CD14-positive monocyte (primary cell): ENCODE data around the gene CLN6. TPM values are rescaled to one million over a fixed set of nuclear protein-coding genes. Genes with fewer than 3 reads are reported as not detected.

Experiments used
- DNase-seq, 3 donors: peaks; one replicate each; pipeline ENCODE4 v3.0.0-alpha.2; 2011 to 2022
- H2AFZ ChIP-seq: 2 replicates; pipeline ENCODE4 v1.6.0; 2012; ENCODE audit warnings: mild to moderate bottlenecking, low read depth, low read length, inconsistent platforms; ENCODE audit not compliant: insufficient read depth, poor library complexity, severe bottlenecking
- H3K27ac ChIP-seq, 2 donors: 1 replicate in 1 of 2; 2 replicates in 1 of 2; pipeline ENCODE4 v1.5.1; 2012 to 2013; ENCODE audit warnings: low read length in 2 of 2, control low read depth in 1 of 2, inconsistent platforms in 1 of 2, low read depth in 1 of 2, mild to moderate bottlenecking in 1 of 2
- H3K27me3 ChIP-seq, 2 donors: one replicate each; pipeline versions ENCODE4 v1.6.0 to v1.6.1; 2011 to 2013; ENCODE audit warnings: low read length in 2 of 2; ENCODE audit not compliant: control insufficient read depth in 2 of 2, insufficient read depth in 2 of 2
- H3K36me3 ChIP-seq, 2 donors: replicated peaks in 1 of 2; 1 replicate in 1 of 2; 2 replicates in 1 of 2; pipeline versions ENCODE4 v1.5.1 to v1.6.1; 2012 to 2013; ENCODE audit warnings: low read length in 2 of 2, control low read depth in 1 of 2, inconsistent platforms in 1 of 2, mild to moderate bottlenecking in 1 of 2; ENCODE audit not compliant: insufficient read depth in 2 of 2, control insufficient read depth in 1 of 2
- H3K4me1 ChIP-seq, 2 donors: 1 replicate in 1 of 2; 2 replicates in 1 of 2; pipeline versions ENCODE4 v1.5.1 to v1.6.1; 2012 to 2013; ENCODE audit warnings: low read length in 2 of 2, control low read depth in 1 of 2, inconsistent platforms in 1 of 2, mild to moderate bottlenecking in 1 of 2, moderate library complexity in 1 of 2; ENCODE audit not compliant: insufficient read depth in 2 of 2, control insufficient read depth in 1 of 2
- H3K4me2 ChIP-seq: replicated peaks from 2 replicates; pipeline ENCODE3; 2012; ENCODE audit warnings: low read length, moderate library complexity, mild to moderate bottlenecking; ENCODE audit not compliant: poor library complexity, severe bottlenecking; ENCODE audit errors: extremely low read depth
- H3K4me3 ChIP-seq, 3 experiments: fragments of 200-600 bp in 1 of 3; sonication (generic) in 1 of 3; replicated peaks in 1 of 3; 1 replicate in 2 of 3; 2 replicates in 1 of 3; pipeline ENCODE4 v1.5.1; 2011 to 2013; ENCODE audit warnings: low read length in 3 of 3, mild to moderate bottlenecking in 3 of 3, control low read depth in 2 of 3, low read depth in 2 of 3, inconsistent platforms in 1 of 3, moderate library complexity in 1 of 3
- H3K79me2 ChIP-seq: 2 replicates; pipeline ENCODE4 v1.6.0; 2012; ENCODE audit warnings: mild to moderate bottlenecking, control low read depth, inconsistent platforms, low read length, moderate library complexity; ENCODE audit not compliant: insufficient read depth
- H3K9ac ChIP-seq: 2 replicates; pipeline ENCODE4 v1.6.0; 2017; ENCODE audit warnings: low read length, mild to moderate bottlenecking; ENCODE audit not compliant: insufficient read depth, poor library complexity, severe bottlenecking
- H3K9me3 ChIP-seq, 2 donors: replicated peaks in 1 of 2; 1 replicate in 1 of 2; 2 replicates in 1 of 2; pipeline versions ENCODE4 v1.5.1 to v1.6.1; 2012 to 2013; ENCODE audit warnings: low read length in 2 of 2, control low read depth in 1 of 2; ENCODE audit not compliant: control insufficient read depth in 1 of 2, insufficient read depth in 1 of 2
- H4K20me1 ChIP-seq: 2 replicates; pipeline ENCODE4 v1.6.0; 2012; ENCODE audit warnings: mild to moderate bottlenecking, low read length, control low read depth, moderate library complexity; ENCODE audit not compliant: insufficient read depth
- H3K27ac Mint-ChIP-seq, 7 donors: one replicate each; pipeline ENCODE4 v1.8.0; 2020; ENCODE audit warnings: mild to moderate bottlenecking in 7 of 7, mixed read lengths in 7 of 7, moderate library complexity in 6 of 7, inconsistent platforms in 2 of 7
- H3K27me3 Mint-ChIP-seq, 3 donors: one replicate each; pipeline ENCODE4 v1.8.0; 2021 to 2022; ENCODE audit warnings: low read depth in 3 of 3, mild to moderate bottlenecking in 3 of 3, mixed read lengths in 3 of 3, moderate library complexity in 3 of 3, inconsistent platforms in 1 of 3
- H3K36me3 Mint-ChIP-seq, 2 donors: one replicate each; pipeline ENCODE4 v1.8.0; 2020; ENCODE audit warnings: mixed read lengths in 2 of 2, inconsistent platforms in 1 of 2, mild to moderate bottlenecking in 1 of 2
- H3K4me1 Mint-ChIP-seq: one replicate; pipeline ENCODE4 v1.8.0; 2020; ENCODE audit warnings: mild to moderate bottlenecking, mixed read lengths
- H3K4me3 Mint-ChIP-seq, 2 donors: one replicate each; pipeline ENCODE4 v1.8.0; 2020; ENCODE audit warnings: mild to moderate bottlenecking in 2 of 2, mixed read lengths in 2 of 2, moderate library complexity in 1 of 2
- H3K9me3 Mint-ChIP-seq, 7 donors: one replicate each; pipeline ENCODE4 v1.8.0; 2020 to 2022; ENCODE audit warnings: mixed read lengths in 7 of 7, mild to moderate bottlenecking in 6 of 7, moderate library complexity in 6 of 7, inconsistent platforms in 2 of 7
- WGBS: methylation state at CpG from one replicate; pipeline ENCODE4 v1.1.5; 2013; ENCODE audit warnings: missing lambda C conversion rate; ENCODE audit not compliant: insufficient coverage; 5-methylcytosine and 5-hydroxymethylcytosine counted together
- intact Hi-C, 2 donors: fragments of 100-400 bp; cut with micrococcal nuclease; formaldehyde crosslinking; loops; one replicate each; pipeline versions ENCODE4 v1.15.0 to v1.15.1; 2023
- polyA plus RNA-seq, 3 donors: library from polyadenylated mRNA; depleted of rRNA in 1 of 3; unstranded in 2 of 3; stranded (reverse) in 1 of 3; fragments of 300-500 nt in 2 of 3; fragments of >200 nt in 1 of 3; fragmentation: Illumina TruSeq in 2 of 3; gene quantifications; 1 replicate in 2 of 3; 2 replicates in 1 of 3; pipeline ENCODE4 v1.2.3, GENCODE V29; 2012 to 2021
- TF ChIP-seq, protein P1 (sequence below): fragments of 200-600 bp; IDR thresholded peaks from one replicate; pipeline ENCODE4 v1.8.0; 2022; ENCODE audit warnings: antibody characterized with exemption, mild to moderate bottlenecking

Gene CLN6
- polyA plus RNA-seq, 3 donors = 3.4 to 37.6 (median 4.2) TPM

DNA sequence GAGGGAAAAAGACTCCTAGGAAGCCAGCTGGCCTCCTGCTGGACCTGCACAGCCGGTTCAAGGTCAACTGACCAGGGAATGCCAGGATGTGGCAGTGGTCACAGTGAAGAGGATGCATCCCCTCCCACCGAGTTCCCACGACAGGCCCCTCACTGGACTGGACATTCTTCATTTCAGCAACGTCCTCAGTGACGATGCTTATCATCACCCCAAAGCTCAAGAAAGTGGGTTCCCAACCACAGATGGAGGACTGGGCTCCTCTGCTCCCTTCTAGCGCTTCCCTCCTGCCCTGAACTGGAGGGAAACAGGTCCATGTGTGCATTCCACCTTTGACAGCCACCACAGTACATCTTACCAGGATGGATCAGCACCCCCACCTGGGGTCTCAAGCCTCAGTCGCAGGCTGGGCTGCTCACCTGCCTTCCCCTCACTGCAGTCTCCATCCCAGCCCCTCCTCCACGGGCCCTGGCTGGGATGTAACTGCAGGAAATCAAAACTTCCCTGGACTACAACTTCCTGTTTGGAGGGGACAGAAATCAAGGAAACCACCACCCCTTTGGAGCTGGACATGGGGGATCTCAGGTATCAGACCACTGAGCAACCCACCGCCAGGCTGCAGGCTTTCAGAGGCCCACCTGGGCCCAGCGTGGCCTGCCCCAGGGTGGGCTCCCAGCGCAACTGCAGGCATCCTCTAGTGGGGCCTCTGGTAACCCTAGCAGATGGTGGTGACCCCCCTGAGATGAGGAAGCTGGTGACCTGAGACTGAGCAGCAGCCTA, 31.7 kb downstream of the CLN6 start:
- H3K36me3 ChIP-seq = peaks cover 30 to 55% of the 10 kb centered on the region in 2 donors
- Mint-ChIP-seq H3K27ac (peak overlapping the region in 5 of 7 donors; percentile 12 to 87 (median 78)), H3K4me3 (no peak overlapping the region), H3K27me3 (peaks cover 0 to 2% (median 0%) of the 10 kb centered on the region in 3 donors), H3K9me3 (no peaks in the 10 kb centered on the region), H3K36me3 (peaks cover 35 to 64% of the 10 kb centered on the region in 2 donors), H3K4me1 (peaks cover 38% of the 10 kb centered on the region)
- H3K9me3 ChIP-seq = no peaks in the 10 kb centered on the region
- TF ChIP-seq, protein P1, sequence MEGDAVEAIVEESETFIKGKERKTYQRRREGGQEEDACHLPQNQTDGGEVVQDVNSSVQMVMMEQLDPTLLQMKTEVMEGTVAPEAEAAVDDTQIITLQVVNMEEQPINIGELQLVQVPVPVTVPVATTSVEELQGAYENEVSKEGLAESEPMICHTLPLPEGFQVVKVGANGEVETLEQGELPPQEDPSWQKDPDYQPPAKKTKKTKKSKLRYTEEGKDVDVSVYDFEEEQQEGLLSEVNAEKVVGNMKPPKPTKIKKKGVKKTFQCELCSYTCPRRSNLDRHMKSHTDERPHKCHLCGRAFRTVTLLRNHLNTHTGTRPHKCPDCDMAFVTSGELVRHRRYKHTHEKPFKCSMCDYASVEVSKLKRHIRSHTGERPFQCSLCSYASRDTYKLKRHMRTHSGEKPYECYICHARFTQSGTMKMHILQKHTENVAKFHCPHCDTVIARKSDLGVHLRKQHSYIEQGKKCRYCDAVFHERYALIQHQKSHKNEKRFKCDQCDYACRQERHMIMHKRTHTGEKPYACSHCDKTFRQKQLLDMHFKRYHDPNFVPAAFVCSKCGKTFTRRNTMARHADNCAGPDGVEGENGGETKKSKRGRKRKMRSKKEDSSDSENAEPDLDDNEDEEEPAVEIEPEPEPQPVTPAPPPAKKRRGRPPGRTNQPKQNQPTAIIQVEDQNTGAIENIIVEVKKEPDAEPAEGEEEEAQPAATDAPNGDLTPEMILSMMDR = no peak
- H3K9ac ChIP-seq = no peak overlapping the region
- no peak overlapping the region for H2AFZ ChIP-seq
- H4K20me1 ChIP-seq = peaks cover 91% of the 10 kb centered on the region
- WGBS = 93% methylated on average over 11 of the region's 11 CpGs
- H3K79me2 ChIP-seq = peaks cover 35% of the 10 kb centered on the region
- H3K4me2 ChIP-seq = no peak overlapping the region
- peak overlapping the region; percentile 25 to 57 for H3K27ac ChIP-seq
- no peak overlapping the region for H3K4me3 ChIP-seq
- no peaks in the 10 kb centered on the region for H3K27me3 ChIP-seq
- DNase-seq = no peak
- intact Hi-C loops = no loop called here
- peaks cover 6 to 10% of the 10 kb centered on the region in 2 donors for H3K4me1 ChIP-seq

DNA sequence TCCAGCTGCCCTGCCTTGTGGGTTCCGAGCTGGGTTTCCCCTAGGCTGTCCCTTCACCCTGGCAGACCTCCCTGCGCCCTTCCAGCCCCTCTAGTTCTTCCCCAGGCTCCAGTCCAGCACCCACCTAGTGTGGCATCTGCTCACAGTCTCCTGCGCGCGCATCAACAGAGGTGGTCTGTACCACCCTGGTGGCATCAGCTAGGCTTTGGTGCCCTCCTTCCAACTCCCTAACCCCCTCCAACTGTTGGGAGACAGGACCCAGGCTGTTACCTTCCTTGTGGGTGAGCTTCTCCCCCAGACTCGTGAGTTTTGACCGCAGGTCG, 32.4 kb downstream of the CLN6 start:
- H3K27ac Mint-ChIP-seq = peak overlapping the region in 5 of 7 donors; percentile 4 to 66 (median 50)
- no peak overlapping the region for H3K9ac ChIP-seq
- DNase-seq = no peak
- no peak overlapping the region for H3K4me3 ChIP-seq
- no peak overlapping the region for H2AFZ ChIP-seq
- H3K79me2 ChIP-seq = peaks cover 30% of the 10 kb centered on the region
- no peaks in the 10 kb centered on the region for H3K9me3 ChIP-seq
- H4K20me1 ChIP-seq = peaks cover 98% of the 10 kb centered on the region
- no peaks in the 10 kb centered on the region for H3K27me3 ChIP-seq
- peak overlapping the region in 1 of 2 donors; percentile 57 for H3K27ac ChIP-seq
- 100% methylated on average over 5 of the region's 8 CpGs for WGBS
- peaks cover 6 to 10% of the 10 kb centered on the region in 2 donors for H3K4me1 ChIP-seq
- intact Hi-C loops = no loop called here
- peaks cover 0 to 2% (median 0%) of the 10 kb centered on the region in 3 donors for H3K27me3 Mint-ChIP-seq
- peaks cover 33% of the 10 kb centered on the region for H3K4me1 Mint-ChIP-seq
- H3K36me3 ChIP-seq = peaks cover 37 to 62% of the 10 kb centered on the region in 2 donors
- peaks cover 40 to 67% of the 10 kb centered on the region in 2 donors for H3K36me3 Mint-ChIP-seq
- no peaks in the 10 kb centered on the region for H3K9me3 Mint-ChIP-seq
- H3K4me2 ChIP-seq = no peak overlapping the region
- H3K4me3 Mint-ChIP-seq = no peak overlapping the region
- TF ChIP-seq, protein P1 = no peak
